Muscle layer of duodenum (tissue), 2 donors: ENCODE data around the gene TENT4B.

Experiments used
- H3K27ac ChIP-seq: one replicate; pipeline ENCODE4 v1.7.0; 2013; ENCODE audit warnings: mild to moderate bottlenecking, low read length
- H3K27me3 ChIP-seq: one replicate; pipeline ENCODE4 v1.7.0; 2013; ENCODE audit warnings: low read depth, mild to moderate bottlenecking, control low read depth, low read length
- H3K36me3 ChIP-seq, 2 donors: one replicate each; pipeline ENCODE4 v1.7.0; 2013; ENCODE audit warnings: low read length in 2 of 2, control low read depth in 1 of 2, mild to moderate bottlenecking in 1 of 2; ENCODE audit not compliant: insufficient read depth in 2 of 2, control insufficient read depth in 1 of 2
- H3K4me1 ChIP-seq, 2 donors: one replicate each; pipeline ENCODE4 v1.7.0; 2013; ENCODE audit warnings: low read length in 2 of 2, mild to moderate bottlenecking in 2 of 2, control low read depth in 1 of 2, moderate library complexity in 1 of 2; ENCODE audit not compliant: insufficient read depth in 2 of 2, control insufficient read depth in 1 of 2
- H3K4me3 ChIP-seq, 2 donors: one replicate each; pipeline ENCODE4 v1.7.0; 2013; ENCODE audit warnings: low read length in 2 of 2, low read depth in 1 of 2, mild to moderate bottlenecking in 1 of 2
- H3K9me3 ChIP-seq, 2 donors: one replicate each; pipeline ENCODE4 v1.7.0; 2013; ENCODE audit warnings: low read length in 2 of 2, control low read depth in 1 of 2, mild to moderate bottlenecking in 1 of 2; ENCODE audit not compliant: control insufficient read depth in 1 of 2
- donor health status: healthy.

TENT4B gene

GRCh38 chr16:50269769-50270509 is 116.8 kb downstream of the TENT4B start:
- no peaks in the 10 kb centered on the region for H3K36me3 ChIP-seq
- H3K9me3 ChIP-seq, result no peaks in the 10 kb centered on the region
- peaks cover 0 to 16% of the 10 kb centered on the region in 2 donors for H3K4me1 ChIP-seq
- no peak overlapping the region for H3K27ac ChIP-seq
- no peaks in the 10 kb centered on the region for H3K27me3 ChIP-seq
- H3K4me3 ChIP-seq, result no peak overlapping the region

- Histone ChIP-seq H3K36me3 (no peaks in the 10 kb centered on the region), H3K4me1 (peaks cover 0 to 15% of the 10 kb centered on the region in 2 donors), H3K27me3 (no peaks in the 10 kb centered on the region), H3K9me3 (no peaks in the 10 kb centered on the region), H3K4me3 (no peak overlapping the region), H3K27ac (no peak overlapping the region)
Measured at GRCh38 chr16:50270510-50271147, 117.5 kb downstream of the TENT4B start.

GRCh38 chr16:50271148-50272041 is 118.3 kb downstream of the TENT4B start:
- H3K4me3 ChIP-seq, result no peak overlapping the region
- H3K27ac ChIP-seq, result no peak overlapping the region
- peaks cover 0 to 14% of the 10 kb centered on the region in 2 donors for H3K4me1 ChIP-seq
- no peaks in the 10 kb centered on the region for H3K27me3 ChIP-seq
- no peaks in the 10 kb centered on the region for H3K36me3 ChIP-seq
- H3K9me3 ChIP-seq, result no peaks in the 10 kb centered on the region

- H3K4me3 ChIP-seq, result no peak overlapping the region
- no peak overlapping the region for H3K27ac ChIP-seq
- no peaks in the 10 kb centered on the region for H3K27me3 ChIP-seq
- no peaks in the 10 kb centered on the region for H3K9me3 ChIP-seq
- no peaks in the 10 kb centered on the region for H3K36me3 ChIP-seq
- peaks cover 0 to 11% of the 10 kb centered on the region in 2 donors for H3K4me1 ChIP-seq
Measured at GRCh38 chr16:50272111-50272571, 119.0 kb downstream of the TENT4B start.

- Histone ChIP-seq H3K4me3 (no peak overlapping the region), H3K27me3 (no peaks in the 10 kb centered on the region), H3K36me3 (no peaks in the 10 kb centered on the region), H3K9me3 (no peaks in the 10 kb centered on the region), H3K4me1 (peaks cover 0 to 4% of the 10 kb centered on the region in 2 donors), H3K27ac (no peak overlapping the region)
Measured at GRCh38 chr16:50272687-50273381, 119.7 kb downstream of the TENT4B start.

GRCh38 chr16:50273382-50273690 is 120.2 kb downstream of the TENT4B start:
- Histone ChIP-seq H3K4me3 (no peak overlapping the region), H3K27ac (no peak overlapping the region), H3K36me3 (no peaks in the 10 kb centered on the region), H3K4me1 (peaks cover 0 to 4% of the 10 kb centered on the region in 2 donors), H3K9me3 (no peaks in the 10 kb centered on the region), H3K27me3 (no peaks in the 10 kb centered on the region)

GRCh38 chr16:50273888-50274325 is 120.8 kb downstream of the TENT4B start:
- Histone ChIP-seq H3K9me3 (no peaks in the 10 kb centered on the region), H3K4me3 (peak overlapping the region; percentile 6 to 21)

GRCh38 chr16:50274326-50275097 is 121.4 kb downstream of the TENT4B start:
- no peaks in the 10 kb centered on the region for H3K27me3 ChIP-seq
- peaks cover 0 to 6% of the 10 kb centered on the region in 2 donors for H3K4me1 ChIP-seq
- no peaks in the 10 kb centered on the region for H3K9me3 ChIP-seq
- no peaks in the 10 kb centered on the region for H3K36me3 ChIP-seq
- H3K4me3 ChIP-seq, result peak overlapping the region; percentile 6 to 46
- H3K27ac ChIP-seq, result peak overlapping the region; percentile 75

More at GRCh38 chr16:50273888-50274325, 120.8 kb downstream of the TENT4B start:
- Histone ChIP-seq H3K36me3 (no peaks in the 10 kb centered on the region), H3K27me3 (no peaks in the 10 kb centered on the region), H3K27ac (no peak overlapping the region), H3K4me1 (peaks cover 0 to 4% of the 10 kb centered on the region in 2 donors)

GRCh38 chr16:50275098-50275415 is 122.0 kb downstream of the TENT4B start:
- no peaks in the 10 kb centered on the region for H3K27me3 ChIP-seq
- no peaks in the 10 kb centered on the region for H3K9me3 ChIP-seq
- H3K4me1 ChIP-seq, result peaks cover 0 to 7% of the 10 kb centered on the region in 2 donors
- no peaks in the 10 kb centered on the region for H3K36me3 ChIP-seq
- H3K4me3 ChIP-seq, result peak overlapping the region; percentile 6 to 46
- peak overlapping the region; percentile 75 for H3K27ac ChIP-seq
